HepG2 (cell line): ENCODE data around the gene SKIL. TPM values are rescaled to one million over a fixed set of nuclear protein-coding genes. Genes with fewer than 3 reads are reported as not detected.

Source experiments
- CHD2 ChIP-seq: IDR thresholded peaks from 2 replicates; pipeline ENCODE4 v1.6.1; 2011; ENCODE audit warnings: low read depth, low read length, improper control_type of control experiment
- HDAC2 ChIP-seq: sonication (generic); formaldehyde crosslinking; IDR thresholded peaks from 2 replicates; pipeline ENCODE4 v1.4.0; 2020; ENCODE audit warnings: missing genetic modification reagents
- MAFK ChIP-seq, 2 experiments: IDR thresholded peaks in 1 of 2; conservative IDR thresholded peaks in 1 of 2; 2 replicates each; pipeline ENCODE4 v1.6.1; 2011; ENCODE audit warnings: improper control_type of control experiment in 2 of 2, low read length in 2 of 2
- MIXL1 ChIP-seq: IDR thresholded peaks from 2 replicates; pipeline ENCODE4 v1.6.1; 2016
- SNAPC2 ChIP-seq: sonication (generic); formaldehyde crosslinking; IDR thresholded peaks from 2 replicates; pipeline ENCODE4 v1.8.1; 2022; ENCODE audit warnings: mild to moderate bottlenecking, missing genetic modification reagents
- SP1 ChIP-seq, 2 experiments: fragments of 450-650 bp in 1 of 2; sonication (generic) in 1 of 2; formaldehyde crosslinking in 1 of 2; IDR thresholded peaks; 2 replicates each; pipeline versions ENCODE4 v1.4.0 to v1.6.1; 2016 to 2020; ENCODE audit warnings: missing genetic modification reagents in 1 of 2
- TOE1 ChIP-seq: sonication (generic); formaldehyde crosslinking; IDR thresholded peaks from 2 replicates; pipeline ENCODE4 v1.4.0; 2020; ENCODE audit warnings: mild to moderate bottlenecking, missing genetic modification reagents
- ZNF318 ChIP-seq: sonication (generic); formaldehyde crosslinking; IDR thresholded peaks from 2 replicates; pipeline ENCODE4 v1.4.0; 2020; ENCODE audit warnings: mild to moderate bottlenecking, missing genetic modification reagents
- ZNF367 ChIP-seq: sonication (generic); formaldehyde crosslinking; IDR thresholded peaks from 2 replicates; pipeline ENCODE4 v1.4.0; 2020; ENCODE audit warnings: missing genetic modification reagents, borderline replicate concordance
- ZNF580 ChIP-seq: IDR thresholded peaks from 2 replicates; pipeline ENCODE4 v1.6.1; 2016; ENCODE audit warnings: low read depth, borderline replicate concordance
- ZNF740 ChIP-seq: sonication (generic); formaldehyde crosslinking; IDR thresholded peaks from 2 replicates; pipeline ENCODE4 v1.4.0; 2020; ENCODE audit warnings: missing genetic modification reagents
- polyA plus RNA-seq, 8 experiments: library from polyadenylated mRNA; depleted of rRNA in 3 of 8; stranded (reverse) in 7 of 8; unstranded in 1 of 8; fragments of >200 nt; fragmentation: Illumina TruSeq in 4 of 8; extraction: Trizol in 4 of 8; gene quantifications; 2 replicates each; pipeline versions ENCODE4 v1.2.1 to v1.2.3, GENCODE V29; 2011 to 2016; ENCODE audit warnings: low read depth in 4 of 8, missing spikeins in 1 of 8, mixed read lengths in 1 of 8; ENCODE audit not compliant: insufficient read depth in 1 of 8
- total RNA-seq, 5 experiments: library from RNA; depleted of rRNA; stranded (reverse); fragments of >200 nt; fragmentation: Illumina TruSeq; extraction: Trizol; gene quantifications; 2 replicates each; pipeline ENCODE4 v1.2.3, GENCODE V29; 2016; ENCODE audit warnings: low read depth in 1 of 5
- TF ChIP-seq, protein P1 (sequence below): sonication (generic); formaldehyde crosslinking; IDR thresholded peaks from 2 replicates; pipeline ENCODE4 v1.4.0; 2020; ENCODE audit warnings: missing genetic modification reagents

The SKIL gene
- total and polyA plus RNA-seq, 2 of the 13 experiments (the other 11 are each of a cell fraction or from before 2014, with no cell fraction given) = 5.2 to 20.7 TPM

- no peak for TF ChIP-seq ZNF318 (CRISPR knock-in tag)
- TF ChIP-seq ZNF367 = no peak
- no peak for TF ChIP-seq HDAC2 (CRISPR knock-in tag)
- TF ChIP-seq TOE1 (CRISPR knock-in tag) = no peak
- TF ChIP-seq SP1 (IDR thresholded peaks at IDR 0.05) = no peak
- no peak; the same call in 1 of the 2 replicates for TF ChIP-seq SP1 (CRISPR knock-in tag; IDR thresholded peaks at IDR 0.05)
- peak; percentile 51; the same call in 1 of the 2 replicates for TF ChIP-seq CHD2
- no peak; the same call in 1 of the 2 replicates for TF ChIP-seq ZNF740 (CRISPR knock-in tag)
- TF ChIP-seq, protein P1, sequence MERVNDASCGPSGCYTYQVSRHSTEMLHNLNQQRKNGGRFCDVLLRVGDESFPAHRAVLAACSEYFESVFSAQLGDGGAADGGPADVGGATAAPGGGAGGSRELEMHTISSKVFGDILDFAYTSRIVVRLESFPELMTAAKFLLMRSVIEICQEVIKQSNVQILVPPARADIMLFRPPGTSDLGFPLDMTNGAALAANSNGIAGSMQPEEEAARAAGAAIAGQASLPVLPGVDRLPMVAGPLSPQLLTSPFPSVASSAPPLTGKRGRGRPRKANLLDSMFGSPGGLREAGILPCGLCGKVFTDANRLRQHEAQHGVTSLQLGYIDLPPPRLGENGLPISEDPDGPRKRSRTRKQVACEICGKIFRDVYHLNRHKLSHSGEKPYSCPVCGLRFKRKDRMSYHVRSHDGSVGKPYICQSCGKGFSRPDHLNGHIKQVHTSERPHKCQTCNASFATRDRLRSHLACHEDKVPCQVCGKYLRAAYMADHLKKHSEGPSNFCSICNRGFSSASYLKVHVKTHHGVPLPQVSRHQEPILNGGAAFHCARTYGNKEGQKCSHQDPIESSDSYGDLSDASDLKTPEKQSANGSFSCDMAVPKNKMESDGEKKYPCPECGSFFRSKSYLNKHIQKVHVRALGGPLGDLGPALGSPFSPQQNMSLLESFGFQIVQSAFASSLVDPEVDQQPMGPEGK (CRISPR knock-in tag) = peak; percentile 70
- TF ChIP-seq MAFK (conservative IDR thresholded peaks at IDR 0.05 in 1 of 2, IDR thresholded peaks at IDR 0.05 in 1 of 2; ENCODE audit: low read length in 2 of 2) = no peak
- TF ChIP-seq ZNF580 (CRISPR knock-in tag) = 0 out of 2 replicates have a peak, but pooled peaks have one; percentile 33
- no peak for TF ChIP-seq MIXL1
- no peak; the same call in 1 of the 2 replicates for TF ChIP-seq SNAPC2 (CRISPR knock-in tag)
These were observed at the start of gene SKIL (continued) for GRCh38 chr3:170357176-170358041.
